Measurements from ENCODE around the gene ASF1A.

DNA sequence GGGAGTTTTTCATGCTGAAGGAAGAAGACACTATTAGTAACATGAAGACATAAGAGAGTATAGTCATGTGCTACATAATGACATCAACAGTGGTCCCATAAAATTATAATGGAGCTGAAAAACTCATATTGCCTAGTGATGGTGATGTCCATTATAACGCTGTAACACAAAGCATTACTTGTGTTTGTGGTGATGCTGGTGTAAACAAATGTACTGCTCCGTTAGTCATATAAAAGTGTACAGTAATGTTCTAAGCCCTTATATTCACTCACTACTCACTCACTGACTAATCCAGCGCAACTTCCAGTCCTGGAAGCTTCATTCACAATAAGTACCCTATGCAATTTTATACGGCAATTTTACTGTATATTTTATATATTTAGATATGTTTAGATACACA, 26.8 kb upstream of the ASF1A start:
- TF ChIP-seq, protein P1, sequence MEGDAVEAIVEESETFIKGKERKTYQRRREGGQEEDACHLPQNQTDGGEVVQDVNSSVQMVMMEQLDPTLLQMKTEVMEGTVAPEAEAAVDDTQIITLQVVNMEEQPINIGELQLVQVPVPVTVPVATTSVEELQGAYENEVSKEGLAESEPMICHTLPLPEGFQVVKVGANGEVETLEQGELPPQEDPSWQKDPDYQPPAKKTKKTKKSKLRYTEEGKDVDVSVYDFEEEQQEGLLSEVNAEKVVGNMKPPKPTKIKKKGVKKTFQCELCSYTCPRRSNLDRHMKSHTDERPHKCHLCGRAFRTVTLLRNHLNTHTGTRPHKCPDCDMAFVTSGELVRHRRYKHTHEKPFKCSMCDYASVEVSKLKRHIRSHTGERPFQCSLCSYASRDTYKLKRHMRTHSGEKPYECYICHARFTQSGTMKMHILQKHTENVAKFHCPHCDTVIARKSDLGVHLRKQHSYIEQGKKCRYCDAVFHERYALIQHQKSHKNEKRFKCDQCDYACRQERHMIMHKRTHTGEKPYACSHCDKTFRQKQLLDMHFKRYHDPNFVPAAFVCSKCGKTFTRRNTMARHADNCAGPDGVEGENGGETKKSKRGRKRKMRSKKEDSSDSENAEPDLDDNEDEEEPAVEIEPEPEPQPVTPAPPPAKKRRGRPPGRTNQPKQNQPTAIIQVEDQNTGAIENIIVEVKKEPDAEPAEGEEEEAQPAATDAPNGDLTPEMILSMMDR (IDR thresholded peaks at IDR 0.05; ENCODE audit: low read depth, low read length): no peak
- TF ChIP-seq POLR2A (IDR thresholded peaks at IDR 0.05; ENCODE audit: extremely low read depth, insufficient read length): no peak
- TF ChIP-seq MYC (IDR thresholded peaks at IDR 0.05; ENCODE audit: low read depth, low read length): no peak
- TF ChIP-seq, protein P2, sequence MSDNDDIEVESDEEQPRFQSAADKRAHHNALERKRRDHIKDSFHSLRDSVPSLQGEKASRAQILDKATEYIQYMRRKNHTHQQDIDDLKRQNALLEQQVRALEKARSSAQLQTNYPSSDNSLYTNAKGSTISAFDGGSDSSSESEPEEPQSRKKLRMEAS (IDR thresholded peaks at IDR 0.05; ENCODE audit: low read depth, low read length): no peak

All from NB4 (cell line).